ENCODE data around the gene INTS2. TPM values are rescaled to one million over a fixed set of nuclear protein-coding genes. Genes with fewer than 3 reads are reported as not detected.

INTS2 gene
- total RNA-seq, 4 donors from 2014 or later: 8.3 to 17.8 (median 13.0) TPM

GRCh38 chr17:61837175-61838051 is 90.4 kb downstream of the INTS2 start:
- WGBS: 61% methylated on average over 4 of the region's 4 CpGs
- no peaks in the 10 kb centered on the region for H3K36me3 ChIP-seq
- H3K27ac ChIP-seq: no peak overlapping the region
- no peak for DNase-seq (ENCODE audit: low spot score in 2 of 2)
- no peaks in the 10 kb centered on the region for H3K27me3 ChIP-seq
- no peaks in the 10 kb centered on the region for H3K9me3 ChIP-seq
- no peaks in the 10 kb centered on the region for H3K4me1 ChIP-seq
- H3K4me3 ChIP-seq: no peak overlapping the region
- TF ChIP-seq EP300 (IDR thresholded peaks at IDR 0.05): no peak
- peak in 1 of 2 donors; percentile 55 for TF ChIP-seq CTCF (IDR thresholded peaks at IDR 0.05)
- no peak for TF ChIP-seq POLR2A (IDR thresholded peaks at IDR 0.05)
- no peak for TF ChIP-seq POLR2AphosphoS5 (IDR thresholded peaks at IDR 0.05)

GRCh38 chr17:61836266-61837174 is 91.3 kb downstream of the INTS2 start:
- no peak for DNase-seq (ENCODE audit: low spot score in 2 of 2)
- H3K27ac ChIP-seq: no peak overlapping the region
- H3K9me3 ChIP-seq: no peaks in the 10 kb centered on the region
- no peak overlapping the region for H3K4me3 ChIP-seq
- no peaks in the 10 kb centered on the region for H3K27me3 ChIP-seq
- WGBS: 89% methylated on average over 3 of the region's 3 CpGs
- TF ChIP-seq POLR2A (IDR thresholded peaks at IDR 0.05) (no peak), CTCF (IDR thresholded peaks at IDR 0.05) (no peak), POLR2AphosphoS5 (IDR thresholded peaks at IDR 0.05) (no peak), EP300 (IDR thresholded peaks at IDR 0.05) (no peak)
- no peaks in the 10 kb centered on the region for H3K36me3 ChIP-seq
- H3K4me1 ChIP-seq: no peaks in the 10 kb centered on the region

GRCh38 chr17:61835606-61836005 is 92.2 kb downstream of the INTS2 start:
- no peaks in the 10 kb centered on the region for H3K4me1 ChIP-seq
- H3K27ac ChIP-seq: no peak overlapping the region
- H3K4me3 ChIP-seq: no peak overlapping the region
- no peak for DNase-seq (ENCODE audit: low spot score in 2 of 2)
- H3K9me3 ChIP-seq: no peaks in the 10 kb centered on the region
- H3K36me3 ChIP-seq: no peaks in the 10 kb centered on the region
- no peaks in the 10 kb centered on the region for H3K27me3 ChIP-seq
- WGBS: 84% methylated on average over 1 of the region's 1 CpG
- TF ChIP-seq CTCF (IDR thresholded peaks at IDR 0.05) (no peak), POLR2A (IDR thresholded peaks at IDR 0.05) (no peak)

- H3K36me3 ChIP-seq: no peaks in the 10 kb centered on the region
- H3K4me3 ChIP-seq: no peak overlapping the region
- H3K27me3 ChIP-seq: no peaks in the 10 kb centered on the region
- DNase-seq (ENCODE audit: low spot score in 2 of 2): no peak
- no peaks in the 10 kb centered on the region for H3K9me3 ChIP-seq
- H3K4me1 ChIP-seq: no peaks in the 10 kb centered on the region
- TF ChIP-seq POLR2A (IDR thresholded peaks at IDR 0.05): no peak
- 98% methylated on average over 2 of the region's 2 CpGs for WGBS
- no peak overlapping the region for H3K27ac ChIP-seq
These were observed 93.2 kb downstream of the INTS2 start for GRCh38 chr17:61834610-61835009.

- no peaks in the 10 kb centered on the region for H3K9me3 ChIP-seq
- TF ChIP-seq CTCF (IDR thresholded peaks at IDR 0.05) (no peak), POLR2AphosphoS5 (IDR thresholded peaks at IDR 0.05) (no peak), POLR2A (IDR thresholded peaks at IDR 0.05) (no peak), EP300 (IDR thresholded peaks at IDR 0.05) (no peak)
- H3K4me1 ChIP-seq: no peaks in the 10 kb centered on the region
- H3K27me3 ChIP-seq: no peaks in the 10 kb centered on the region
- no peak overlapping the region for H3K27ac ChIP-seq
- 77% methylated on average over 7 of the region's 7 CpGs for WGBS
- H3K4me3 ChIP-seq: no peak overlapping the region
- H3K36me3 ChIP-seq: no peaks in the 10 kb centered on the region
- DNase-seq (ENCODE audit: low spot score in 2 of 2): no peak
These were observed 94.1 kb downstream of the INTS2 start for GRCh38 chr17:61833536-61834193.

Data from suprapubic skin (tissue), 4 donors.